Liver (tissue), 9 donors: Measurements from ENCODE around the gene PPM1G. TPM values are rescaled to one million over a fixed set of nuclear protein-coding genes. Genes with fewer than 3 reads are reported as not detected.

Source experiments
- DNase-seq: peaks from one replicate; pipeline ENCODE4 v3.0.0-alpha.2; 2017; ENCODE audit warnings: low spot score
- H3K27ac ChIP-seq, 2 donors: one replicate each; pipeline ENCODE4 v1.7.0; 2013; ENCODE audit warnings: inconsistent platforms in 2 of 2, low read length in 2 of 2, control low read depth in 1 of 2, low read depth in 1 of 2, mild to moderate bottlenecking in 1 of 2
- H3K27me3 ChIP-seq, 4 donors: one replicate each; pipeline versions ENCODE4 v1.6.1 to v1.7.0; 2013; ENCODE audit warnings: low read length in 3 of 4, inconsistent platforms in 1 of 4, mild to moderate bottlenecking in 1 of 4, moderate library complexity in 1 of 4; ENCODE audit not compliant: control insufficient read depth in 4 of 4, insufficient read depth in 4 of 4
- H3K36me3 ChIP-seq, 4 donors: one replicate each; pipeline versions ENCODE4 v1.6.1 to v1.7.0; 2013; ENCODE audit warnings: low read length in 3 of 4, mild to moderate bottlenecking in 3 of 4, low read depth in 1 of 4, moderate library complexity in 1 of 4; ENCODE audit not compliant: control insufficient read depth in 4 of 4, insufficient read depth in 3 of 4
- H3K4me1 ChIP-seq, 4 donors: one replicate each; pipeline versions ENCODE4 v1.6.1 to v1.7.0; 2013; ENCODE audit warnings: low read length in 3 of 4, mild to moderate bottlenecking in 3 of 4, moderate library complexity in 1 of 4; ENCODE audit not compliant: control insufficient read depth in 4 of 4, insufficient read depth in 4 of 4
- H3K4me3 ChIP-seq, 3 donors: one replicate each; pipeline versions ENCODE4 v1.6.1 to v1.7.0; 2013; ENCODE audit warnings: low read length in 3 of 3, control low read depth in 1 of 3, low read depth in 1 of 3, mild to moderate bottlenecking in 1 of 3
- H3K9ac ChIP-seq, 2 donors: one replicate each; pipeline ENCODE4 v1.7.0; 2013; ENCODE audit warnings: low read length in 2 of 2, mild to moderate bottlenecking in 2 of 2, moderate library complexity in 2 of 2, control low read depth in 1 of 2, low read depth in 1 of 2
- H3K9me3 ChIP-seq, 4 donors: one replicate each; pipeline versions ENCODE4 v1.6.1 to v1.7.0; 2013; ENCODE audit warnings: low read length in 3 of 4; ENCODE audit not compliant: control insufficient read depth in 4 of 4
- CTCF ChIP-seq: fragments of 150-350 bp; IDR thresholded peaks from 2 replicates; pipeline ENCODE4 v1.5.1; 2017; ENCODE audit warnings: improper control_type of control experiment, low read depth, low read length; ENCODE audit not compliant: missing input control
- EGR1 ChIP-seq, 2 donors: IDR thresholded peaks; 2 replicates each; pipeline ENCODE4 v1.6.1; 2016 to 2018; ENCODE audit warnings: antibody characterized with exemption in 2 of 2, low read depth in 2 of 2
- FOXA1 ChIP-seq: IDR thresholded peaks from 2 replicates; pipeline ENCODE4 v1.6.1; 2016; ENCODE audit warnings: antibody characterized with exemption
- FOXA2 ChIP-seq: IDR thresholded peaks from 2 replicates; pipeline ENCODE4 v1.6.1; 2016; ENCODE audit warnings: antibody characterized with exemption
- HNF4A ChIP-seq, 2 donors: conservative IDR thresholded peaks; 2 replicates each; pipeline ENCODE4 v1.6.1; 2016; ENCODE audit warnings: antibody characterized with exemption in 2 of 2, mild to moderate bottlenecking in 2 of 2
- MAX ChIP-seq: IDR thresholded peaks from 2 replicates; pipeline ENCODE4 v1.6.1; 2016; ENCODE audit warnings: antibody characterized with exemption
- RAD21 ChIP-seq, 2 donors: IDR thresholded peaks; 2 replicates each; pipeline ENCODE4 v1.6.1; 2016; ENCODE audit warnings: antibody characterized with exemption in 2 of 2, mild to moderate bottlenecking in 2 of 2
- SP1 ChIP-seq: IDR thresholded peaks from 2 replicates; pipeline ENCODE4 v1.6.1; 2018; ENCODE audit warnings: antibody characterized with exemption, mild to moderate bottlenecking
- WGBS: extraction: QIAGEN DNeasy Blood & Tissue Kit; methylation state at CpG from one replicate; pipeline ENCODE4 v1.1.7; 2013; 5-methylcytosine and 5-hydroxymethylcytosine counted together
- polyA plus RNA-seq, 2 donors: library from polyadenylated mRNA; stranded (reverse) in 1 of 2; unstranded in 1 of 2; fragments of 200-250 nt in 1 of 2; fragments of >200 nt in 1 of 2; fragmentation: Nextera tagmentation in 1 of 2; extraction: Ambion mirVana in 1 of 2; gene quantifications; one replicate each; pipeline versions ENCODE4 v1.2.1 to v1.2.3, GENCODE V29; 2013 to 2015
- total RNA-seq, 2 donors: library from RNA; depleted of rRNA; stranded (reverse); fragments of >200 nt; gene quantifications; one replicate each; pipeline ENCODE4 v1.2.3, GENCODE V29; 2014
- TF ChIP-seq, protein P1 (sequence below): IDR thresholded peaks from 2 replicates; pipeline ENCODE4 v1.6.1; 2016; ENCODE audit warnings: antibody characterized with exemption, mild to moderate bottlenecking
- TF ChIP-seq, protein P2 (sequence below): IDR thresholded peaks from 2 replicates; pipeline ENCODE4 v1.6.1; 2016; ENCODE audit warnings: antibody characterized with exemption
- TF ChIP-seq, protein P3 (sequence below): IDR thresholded peaks from 2 replicates; pipeline ENCODE4 v1.6.1; 2016; ENCODE audit warnings: antibody characterized with exemption
- donor health status: healthy.
- donor health status: healthy.
- donor health status: healthy.
- donor health status: healthy.
- donor health status: healthy.

PPM1G gene
- total and polyA plus RNA-seq, 4 donors = 26.4 to 45.5 (median 33.1) TPM

DNA sequence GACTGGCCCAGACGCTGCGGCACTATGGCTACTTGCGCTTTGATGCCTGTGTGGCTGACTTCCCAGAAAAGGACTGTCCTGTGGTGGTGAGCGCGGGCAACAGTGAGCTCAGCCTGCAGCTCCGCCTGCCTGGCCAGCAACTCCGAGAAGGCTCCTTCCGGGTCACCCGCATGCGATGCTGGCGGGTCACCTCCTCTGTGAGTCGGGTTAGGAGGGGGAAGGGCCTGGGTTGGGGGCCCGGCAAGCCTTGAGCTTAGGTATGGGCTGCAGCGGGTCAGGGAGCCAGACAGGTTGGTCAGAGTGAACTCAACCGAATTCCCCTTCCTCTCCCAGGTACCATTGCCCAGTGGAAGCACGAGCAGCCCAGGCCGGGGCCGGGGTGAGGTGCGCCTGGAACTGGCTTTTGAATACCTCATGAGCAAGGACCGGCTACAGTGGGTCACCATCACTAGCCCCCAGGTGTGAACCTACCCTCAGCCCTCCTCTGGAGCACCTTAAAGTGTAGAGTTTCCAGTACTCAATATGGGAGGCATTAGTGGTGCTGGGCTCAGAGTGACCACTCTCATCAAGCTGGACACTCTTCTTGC, 33.8 kb downstream of the PPM1G start:
- DNase-seq = no peak
- TF ChIP-seq SP1 (no peak), MAX (no peak), HNF4A (conservative IDR thresholded peaks at IDR 0.05) (no peak), FOXA1 (no peak), RAD21 (IDR thresholded peaks at IDR 0.05) (no peak), EGR1 (IDR thresholded peaks at IDR 0.05; ENCODE audit: low read depth in 2 of 2) (no peak), CTCF (no peak)
- TF ChIP-seq, protein P1, sequence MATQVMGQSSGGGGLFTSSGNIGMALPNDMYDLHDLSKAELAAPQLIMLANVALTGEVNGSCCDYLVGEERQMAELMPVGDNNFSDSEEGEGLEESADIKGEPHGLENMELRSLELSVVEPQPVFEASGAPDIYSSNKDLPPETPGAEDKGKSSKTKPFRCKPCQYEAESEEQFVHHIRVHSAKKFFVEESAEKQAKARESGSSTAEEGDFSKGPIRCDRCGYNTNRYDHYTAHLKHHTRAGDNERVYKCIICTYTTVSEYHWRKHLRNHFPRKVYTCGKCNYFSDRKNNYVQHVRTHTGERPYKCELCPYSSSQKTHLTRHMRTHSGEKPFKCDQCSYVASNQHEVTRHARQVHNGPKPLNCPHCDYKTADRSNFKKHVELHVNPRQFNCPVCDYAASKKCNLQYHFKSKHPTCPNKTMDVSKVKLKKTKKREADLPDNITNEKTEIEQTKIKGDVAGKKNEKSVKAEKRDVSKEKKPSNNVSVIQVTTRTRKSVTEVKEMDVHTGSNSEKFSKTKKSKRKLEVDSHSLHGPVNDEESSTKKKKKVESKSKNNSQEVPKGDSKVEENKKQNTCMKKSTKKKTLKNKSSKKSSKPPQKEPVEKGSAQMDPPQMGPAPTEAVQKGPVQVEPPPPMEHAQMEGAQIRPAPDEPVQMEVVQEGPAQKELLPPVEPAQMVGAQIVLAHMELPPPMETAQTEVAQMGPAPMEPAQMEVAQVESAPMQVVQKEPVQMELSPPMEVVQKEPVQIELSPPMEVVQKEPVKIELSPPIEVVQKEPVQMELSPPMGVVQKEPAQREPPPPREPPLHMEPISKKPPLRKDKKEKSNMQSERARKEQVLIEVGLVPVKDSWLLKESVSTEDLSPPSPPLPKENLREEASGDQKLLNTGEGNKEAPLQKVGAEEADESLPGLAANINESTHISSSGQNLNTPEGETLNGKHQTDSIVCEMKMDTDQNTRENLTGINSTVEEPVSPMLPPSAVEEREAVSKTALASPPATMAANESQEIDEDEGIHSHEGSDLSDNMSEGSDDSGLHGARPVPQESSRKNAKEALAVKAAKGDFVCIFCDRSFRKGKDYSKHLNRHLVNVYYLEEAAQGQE = no peak
- TF ChIP-seq, protein P2, sequence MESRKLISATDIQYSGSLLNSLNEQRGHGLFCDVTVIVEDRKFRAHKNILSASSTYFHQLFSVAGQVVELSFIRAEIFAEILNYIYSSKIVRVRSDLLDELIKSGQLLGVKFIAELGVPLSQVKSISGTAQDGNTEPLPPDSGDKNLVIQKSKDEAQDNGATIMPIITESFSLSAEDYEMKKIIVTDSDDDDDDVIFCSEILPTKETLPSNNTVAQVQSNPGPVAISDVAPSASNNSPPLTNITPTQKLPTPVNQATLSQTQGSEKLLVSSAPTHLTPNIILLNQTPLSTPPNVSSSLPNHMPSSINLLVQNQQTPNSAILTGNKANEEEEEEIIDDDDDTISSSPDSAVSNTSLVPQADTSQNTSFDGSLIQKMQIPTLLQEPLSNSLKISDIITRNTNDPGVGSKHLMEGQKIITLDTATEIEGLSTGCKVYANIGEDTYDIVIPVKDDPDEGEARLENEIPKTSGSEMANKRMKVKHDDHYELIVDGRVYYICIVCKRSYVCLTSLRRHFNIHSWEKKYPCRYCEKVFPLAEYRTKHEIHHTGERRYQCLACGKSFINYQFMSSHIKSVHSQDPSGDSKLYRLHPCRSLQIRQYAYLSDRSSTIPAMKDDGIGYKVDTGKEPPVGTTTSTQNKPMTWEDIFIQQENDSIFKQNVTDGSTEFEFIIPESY = no peak
- TF ChIP-seq, protein P3, sequence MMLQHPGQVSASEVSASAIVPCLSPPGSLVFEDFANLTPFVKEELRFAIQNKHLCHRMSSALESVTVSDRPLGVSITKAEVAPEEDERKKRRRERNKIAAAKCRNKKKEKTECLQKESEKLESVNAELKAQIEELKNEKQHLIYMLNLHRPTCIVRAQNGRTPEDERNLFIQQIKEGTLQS = no peak
- Histone ChIP-seq H3K27ac (no peak overlapping the region), H3K9ac (no peak overlapping the region), H3K36me3 (peaks cover 18 to 46% (median 27%) of the 10 kb centered on the region in 4 donors), H3K4me1 (peaks cover 7 to 67% (median 58%) of the 10 kb centered on the region in 4 donors), H3K4me3 (no peak overlapping the region), H3K27me3 (no peaks in the 10 kb centered on the region), H3K9me3 (no peaks in the 10 kb centered on the region)
- WGBS = 92% methylated on average over 20 of the region's 20 CpGs

DNA sequence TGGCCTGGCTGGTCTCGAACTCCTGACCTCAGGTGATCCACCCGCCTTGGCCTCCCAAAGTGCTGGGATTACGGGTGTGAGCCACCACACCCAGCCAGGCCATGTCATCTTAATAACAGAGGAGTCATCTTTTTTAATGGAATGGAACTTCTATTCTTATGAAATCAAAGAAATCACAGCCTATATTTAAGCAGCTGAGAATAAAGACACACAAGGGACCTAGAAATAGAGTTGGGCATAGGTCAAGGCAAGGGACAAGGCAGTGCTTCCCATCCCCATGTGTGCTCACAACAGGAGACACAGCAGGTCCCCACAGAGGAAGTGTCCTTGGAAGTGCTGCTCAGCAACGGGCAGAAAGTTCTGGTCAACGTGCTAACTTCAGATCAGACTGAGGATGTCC, 35.8 kb downstream of the PPM1G start:
- Histone ChIP-seq H3K9me3 (no peaks in the 10 kb centered on the region), H3K27ac (no peak overlapping the region), H3K36me3 (peaks cover 18 to 46% (median 28%) of the 10 kb centered on the region in 4 donors), H3K27me3 (no peaks in the 10 kb centered on the region), H3K4me1 (peaks cover 2 to 62% (median 54%) of the 10 kb centered on the region in 4 donors), H3K9ac (no peak overlapping the region), H3K4me3 (no peak overlapping the region)
- WGBS = 93% methylated on average over 5 of the region's 5 CpGs
- DNase-seq = no peak
- TF ChIP-seq FOXA2 = no peak
